NCI-H128 (cell line): ENCODE measurements around the gene ARHGAP31.

Source experiments
- DNase-seq: peaks from one replicate; lab custom pipeline; 2025; ENCODE audit not compliant: unreplicated experiment; lab: John Stamatoyannopoulos, UW

Gene ARHGAP31

GRCh38 chr3:119376758-119377157, 82.6 kb downstream of the ARHGAP31 start:
- DNase-seq, result no peak

GRCh38 chr3:119378259-119378803, 84.1 kb downstream of the ARHGAP31 start:
- no peak for DNase-seq

- DNase-seq, result no peak
These were observed 86.5 kb downstream of the ARHGAP31 start for GRCh38 chr3:119380697-119381096.

- no peak for DNase-seq
These were observed 88.0 kb downstream of the ARHGAP31 start for GRCh38 chr3:119382134-119382533.

- DNase-seq, result no peak
These were observed 94.4 kb downstream of the ARHGAP31 start for GRCh38 chr3:119388577-119388976.

- no peak for DNase-seq
These were observed 101.8 kb downstream of the ARHGAP31 start for GRCh38 chr3:119395923-119396358.

GRCh38 chr3:119396870-119397269, 102.7 kb downstream of the ARHGAP31 start:
- no peak for DNase-seq

GRCh38 chr3:119400466-119400865, 106.3 kb downstream of the ARHGAP31 start:
- DNase-seq, result no peak

- no peak for DNase-seq
These were observed 106.9 kb downstream of the ARHGAP31 start for GRCh38 chr3:119401069-119401468.

GRCh38 chr3:119401503-119402440, 107.6 kb downstream of the ARHGAP31 start:
- no peak for DNase-seq

- DNase-seq, result no peak
These were observed 108.6 kb downstream of the ARHGAP31 start for GRCh38 chr3:119402791-119403190.

- DNase-seq, result no peak
These were observed 109.0 kb downstream of the ARHGAP31 start for GRCh38 chr3:119403201-119403600.

- DNase-seq, result no peak
These were observed 111.1 kb downstream of the ARHGAP31 start for GRCh38 chr3:119405315-119405714.

- DNase-seq, result no peak
These were observed 114.2 kb downstream of the ARHGAP31 start for GRCh38 chr3:119408243-119408950.

GRCh38 chr3:119409844-119410243, 115.7 kb downstream of the ARHGAP31 start:
- no peak for DNase-seq

- DNase-seq, result no peak
These were observed 119.6 kb downstream of the ARHGAP31 start for GRCh38 chr3:119413603-119414280.

- no peak for DNase-seq
These were observed 122.7 kb downstream of the ARHGAP31 start for GRCh38 chr3:119416873-119417272.

GRCh38 chr3:119417771-119418512, 123.8 kb downstream of the ARHGAP31 start:
- no peak for DNase-seq

GRCh38 chr3:119418641-119419040, 124.5 kb downstream of the ARHGAP31 start:
- no peak for DNase-seq

GRCh38 chr3:119420196-119420595, 126.0 kb downstream of the ARHGAP31 start:
- DNase-seq, result no peak
